Peyer's patch (tissue), 4 donors: Measurements from ENCODE around the gene CENPT. TPM values are rescaled to one million over a fixed set of nuclear protein-coding genes. Genes with fewer than 3 reads are reported as not detected.

Source experiments
- DNase-seq, 3 donors: peaks; one replicate each; pipeline ENCODE4 v3.0.0-alpha.2; 2017 to 2019
- H3K27ac ChIP-seq, 4 donors: fragments of 200-600 bp; sonication (generic); one replicate each; pipeline ENCODE4 v1.5.1; 2016 to 2019
- H3K27me3 ChIP-seq, 2 donors: fragments of 200-600 bp; sonication (generic); one replicate each; pipeline ENCODE4 v1.5.1; 2019
- H3K36me3 ChIP-seq, 3 donors: fragments of 200-600 bp; sonication (generic); one replicate each; pipeline ENCODE4 v1.5.1; 2016 to 2019
- H3K4me1 ChIP-seq, 4 donors: fragments of 200-600 bp; sonication (generic); one replicate each; pipeline ENCODE4 v1.5.1; 2016 to 2019
- H3K4me3 ChIP-seq, 4 donors: fragments of 200-600 bp; sonication (generic); 1 replicate in 3 of 4; 2 replicates in 1 of 4; pipeline ENCODE4 v1.5.1; 2016 to 2019; ENCODE audit warnings: mild to moderate bottlenecking in 1 of 4
- H3K9me3 ChIP-seq, 4 donors: fragments of 200-600 bp; sonication (generic); one replicate each; pipeline ENCODE4 v1.5.1; 2016 to 2019; ENCODE audit warnings: mild to moderate bottlenecking in 1 of 4
- CTCF ChIP-seq, 6 experiments: fragments of 450-650 bp in 4 of 6; fragments of 200-600 bp in 2 of 6; sonication (generic) in 1 of 6; IDR thresholded peaks; one replicate each; pipeline ENCODE4 v1.5.1; 2017 to 2019; ENCODE audit warnings: antibody characterized with exemption in 6 of 6, mild to moderate bottlenecking in 3 of 6, moderate library complexity in 1 of 6
- POLR2A ChIP-seq, 2 donors: fragments of 450-650 bp; IDR thresholded peaks; one replicate each; pipeline ENCODE4 v1.5.1; 2017; ENCODE audit warnings: antibody characterized with exemption in 2 of 2, mild to moderate bottlenecking in 2 of 2, moderate library complexity in 2 of 2
- total RNA-seq, 4 donors: library from RNA; depleted of rRNA; stranded (reverse); fragments of >200 nt; gene quantifications; one replicate each; pipeline ENCODE4 v1.1.0, GENCODE V29; 2016

CENPT gene
- total RNA-seq, 4 donors from 2014 or later = 64.8 to 138 (median 94.6) TPM

GRCh38 chr16:67825906-67826305 lies 21.6 kb downstream of the CENPT start:
- peaks cover 0 to 30% (median 0%) of the 10 kb centered on the region in 3 donors for H3K36me3 ChIP-seq
- no peaks in the 10 kb centered on the region for H3K27me3 ChIP-seq
- no peak overlapping the region for H3K4me3 ChIP-seq
- no peaks in the 10 kb centered on the region for H3K4me1 ChIP-seq
- no peaks in the 10 kb centered on the region for H3K9me3 ChIP-seq
- DNase-seq = no peak
- no peak overlapping the region for H3K27ac ChIP-seq
- TF ChIP-seq POLR2A (IDR thresholded peaks at IDR 0.05) = no peak
- TF ChIP-seq CTCF (IDR thresholded peaks at IDR 0.05) = no peak

GRCh38 chr16:67825119-67825518 lies 22.4 kb downstream of the CENPT start:
- H3K9me3 ChIP-seq = no peaks in the 10 kb centered on the region
- no peaks in the 10 kb centered on the region for H3K4me1 ChIP-seq
- no peak overlapping the region for H3K4me3 ChIP-seq
- no peaks in the 10 kb centered on the region for H3K27me3 ChIP-seq
- DNase-seq = no peak
- TF ChIP-seq POLR2A (IDR thresholded peaks at IDR 0.05) = no peak
- no peak for TF ChIP-seq CTCF (IDR thresholded peaks at IDR 0.05)
- no peak overlapping the region for H3K27ac ChIP-seq
- peaks cover 0 to 22% (median 0%) of the 10 kb centered on the region in 3 donors for H3K36me3 ChIP-seq

GRCh38 chr16:67822511-67822910 lies 25.0 kb downstream of the CENPT start:
- H3K27ac ChIP-seq = no peak overlapping the region
- H3K9me3 ChIP-seq = no peaks in the 10 kb centered on the region
- no peaks in the 10 kb centered on the region for H3K27me3 ChIP-seq
- H3K36me3 ChIP-seq = peaks cover 0 to 6% (median 0%) of the 10 kb centered on the region in 3 donors
- DNase-seq = no peak
- H3K4me3 ChIP-seq = no peak overlapping the region
- no peak for TF ChIP-seq CTCF (IDR thresholded peaks at IDR 0.05)
- TF ChIP-seq POLR2A (IDR thresholded peaks at IDR 0.05) = no peak
- no peaks in the 10 kb centered on the region for H3K4me1 ChIP-seq

GRCh38 chr16:67820608-67821259 lies 26.8 kb downstream of the CENPT start:
- Histone ChIP-seq H3K27ac (no peak overlapping the region), H3K27me3 (no peaks in the 10 kb centered on the region), H3K4me3 (no peak overlapping the region), H3K4me1 (no peaks in the 10 kb centered on the region), H3K9me3 (no peaks in the 10 kb centered on the region), H3K36me3 (no peaks in the 10 kb centered on the region)
- DNase-seq = no peak
- TF ChIP-seq CTCF (IDR thresholded peaks at IDR 0.05) (no peak), POLR2A (IDR thresholded peaks at IDR 0.05) (no peak)

- no peak for TF ChIP-seq POLR2A (IDR thresholded peaks at IDR 0.05)
- TF ChIP-seq CTCF (IDR thresholded peaks at IDR 0.05) = no peak
- H3K4me1 ChIP-seq = peaks cover 0 to 5% (median 0%) of the 10 kb centered on the region in 4 donors
- no peaks in the 10 kb centered on the region for H3K27me3 ChIP-seq
- peak in 2 of 3 donors; percentile 58 to 67 for DNase-seq
- no peaks in the 10 kb centered on the region for H3K36me3 ChIP-seq
- H3K4me3 ChIP-seq = no peak overlapping the region
- no peaks in the 10 kb centered on the region for H3K9me3 ChIP-seq
- no peak overlapping the region for H3K27ac ChIP-seq
These were observed 32.9 kb downstream of the CENPT start for GRCh38 chr16:67814567-67814966.
